GM23248 (cell line): Measurements from ENCODE around the gene MSMO1.

Experiments
- EZH2 ChIP-seq: fragments of 200-600 bp; sonication (generic); IDR thresholded peaks from 2 replicates; pipeline ENCODE4 v1.6.1; 2018; ENCODE audit warnings: antibody characterized with exemption, mild to moderate bottlenecking; ENCODE audit not compliant: insufficient read depth, poor library complexity, severe bottlenecking
- EZH2phosphoT487 ChIP-seq: fragments of 200-600 bp; sonication (generic); IDR thresholded peaks from 2 replicates; pipeline ENCODE4 v1.6.1; 2018; ENCODE audit warnings: antibody characterized with exemption, moderate library complexity, mild to moderate bottlenecking, low read depth; ENCODE audit not compliant: insufficient read depth

GRCh38 chr4:165330666-165331065 is 3.2 kb downstream of the MSMO1 start:
- TF ChIP-seq EZH2 (no peak), EZH2phosphoT487 (no peak)
